ENCODE results near the gene PTGES3L.
A peak's percentile ranks its signal among the peaks of the same experiment; 100 is the strongest.

The PTGES3L gene

GRCh38 chr17:42964161-42964932 lies 15.5 kb downstream of the PTGES3L start, which contains the start of gene AARSD1:
Gene AARSD1, minus strand, starts transcription at chr17:42964454. Its CDS starts 14 bp downstream, at chr17:42964440.
- DNase-seq, result peak; percentile 96
- no peaks in the 10 kb centered on the region for H3K9me3 ChIP-seq (ENCODE audit: control insufficient read depth, low read length)
- H3K4me2 ChIP-seq (ENCODE audit: low read length, poor library complexity, severe bottlenecking), result peak within 1 kb of the TSS; percentile 94
- peak within 1 kb of the TSS; percentile 68 to 96 for H3K4me3 ChIP-seq (ENCODE audit: insufficient read depth in 1 of 2, low read depth in 1 of 2, low read length in 2 of 2)
- H2BK15ac ChIP-seq (ENCODE audit: low read depth, poor library complexity, severe bottlenecking), result no peak within 1 kb of the TSS
- H3K79me1 ChIP-seq (replicated peaks; ENCODE audit: low read length, poor library complexity, severe bottlenecking), result peaks cover 12% of the 10 kb centered on the region
- H3K36me3 ChIP-seq (ENCODE audit: control insufficient read depth in 1 of 2, insufficient read depth in 2 of 2, low read depth in 1 of 2, low read length in 2 of 2), result peaks cover 25 to 31% of the 10 kb centered on the region in 2 experiments
- H2AFZ ChIP-seq (ENCODE audit: low read depth, low read length), result peak within 1 kb of the TSS; percentile 94
- H3K4ac ChIP-seq (ENCODE audit: low read depth in 1 of 2, low read length in 2 of 2), result peak within 1 kb of the TSS; percentile 39 to 95
- peak within 1 kb of the TSS in 1 of 2 experiments; percentile 99 for H3K14ac ChIP-seq (ENCODE audit: low read length in 2 of 2)
- H3K23ac ChIP-seq (ENCODE audit: low read length in 2 of 2), result peak within 1 kb of the TSS in 1 of 2 experiments; percentile 46
- no peak within 1 kb of the TSS for H2AK5ac ChIP-seq (ENCODE audit: low read length, severe bottlenecking)
- WGBS, result 5% methylated on average over 43 of the region's 43 CpGs
- peak within 1 kb of the TSS; percentile 96 for H3K9ac ChIP-seq (ENCODE audit: low read length)
- peaks cover 8% of the 10 kb centered on the region for H3K4me1 ChIP-seq (ENCODE audit: control insufficient read depth, insufficient read depth, low read depth, low read length)
- peak within 1 kb of the TSS; percentile 77 for H4K91ac ChIP-seq (ENCODE audit: low read length)
- peak within 1 kb of the TSS; percentile 93 for H4K8ac ChIP-seq (ENCODE audit: low read length)
- H2BK5ac ChIP-seq (ENCODE audit: low read depth, low read length, poor library complexity, severe bottlenecking), result no peak within 1 kb of the TSS
- H3K18ac ChIP-seq (ENCODE audit: low read depth in 1 of 2, low read length in 2 of 2), result peak within 1 kb of the TSS; percentile 92 to 98
- peak within 1 kb of the TSS in 1 of 2 experiments; percentile 10 for H2BK12ac ChIP-seq (ENCODE audit: low read length in 2 of 2)
- H2BK120ac ChIP-seq (ENCODE audit: low read depth, low read length), result no peak within 1 kb of the TSS
- peak within 1 kb of the TSS; percentile 84 for H3K27ac ChIP-seq (ENCODE audit: low read length, poor library complexity, severe bottlenecking)
- no peaks in the 10 kb centered on the region for H3K27me3 ChIP-seq (ENCODE audit: control insufficient read depth in 1 of 2, insufficient read depth in 1 of 2, low read length in 2 of 2)

- Histone ChIP-seq H4K8ac (ENCODE audit: low read length) (no peak overlapping the region), H2BK12ac (ENCODE audit: low read length in 2 of 2) (no peak overlapping the region)
- WGBS, result 83% methylated on average over 1 of the region's 1 CpG
These were observed 26.2 kb downstream of the PTGES3L start for GRCh38 chr17:42953669-42954068.

GRCh38 chr17:42950044-42950783 lies 29.7 kb downstream of the PTGES3L start:
- H3K27ac ChIP-seq (ENCODE audit: low read length, poor library complexity, severe bottlenecking), result no peak overlapping the region
- H4K8ac ChIP-seq (ENCODE audit: low read length), result no peak overlapping the region
- no peak overlapping the region for H2BK15ac ChIP-seq (ENCODE audit: low read depth, poor library complexity, severe bottlenecking)
- H3K14ac ChIP-seq (ENCODE audit: low read length in 2 of 2), result no peak overlapping the region
- no peak overlapping the region for H3K23ac ChIP-seq (ENCODE audit: low read length in 2 of 2)
- no peak overlapping the region for H3K4ac ChIP-seq (ENCODE audit: low read depth in 1 of 2, low read length in 2 of 2)
- no peak overlapping the region for H3K18ac ChIP-seq (ENCODE audit: low read depth in 1 of 2, low read length in 2 of 2)
- no peak overlapping the region for H3K9ac ChIP-seq (ENCODE audit: low read length)
- H3K9me3 ChIP-seq (ENCODE audit: control insufficient read depth, low read length), result no peaks in the 10 kb centered on the region
- no peak overlapping the region for H3K4me2 ChIP-seq (ENCODE audit: low read length, poor library complexity, severe bottlenecking)
- no peak overlapping the region for H2AK5ac ChIP-seq (ENCODE audit: low read length, severe bottlenecking)
- H2BK5ac ChIP-seq (ENCODE audit: low read depth, low read length, poor library complexity, severe bottlenecking), result no peak overlapping the region
- peaks cover 53 to 62% of the 10 kb centered on the region in 2 experiments for H3K36me3 ChIP-seq (ENCODE audit: control insufficient read depth in 1 of 2, insufficient read depth in 2 of 2, low read depth in 1 of 2, low read length in 2 of 2)
- H2BK12ac ChIP-seq (ENCODE audit: low read length in 2 of 2), result no peak overlapping the region
- WGBS, result 86% methylated on average over 11 of the region's 13 CpGs
- no peaks in the 10 kb centered on the region for H3K27me3 ChIP-seq (ENCODE audit: control insufficient read depth in 1 of 2, insufficient read depth in 1 of 2, low read length in 2 of 2)
- no peak overlapping the region for H3K4me3 ChIP-seq (ENCODE audit: insufficient read depth in 1 of 2, low read depth in 1 of 2, low read length in 2 of 2)
- H3K79me1 ChIP-seq (replicated peaks; ENCODE audit: low read length, poor library complexity, severe bottlenecking), result no peaks in the 10 kb centered on the region
- H2AFZ ChIP-seq (ENCODE audit: low read depth, low read length), result no peak overlapping the region
- H3K4me1 ChIP-seq (ENCODE audit: control insufficient read depth, insufficient read depth, low read depth, low read length), result no peaks in the 10 kb centered on the region
- no peak overlapping the region for H4K91ac ChIP-seq (ENCODE audit: low read length)
- H2BK120ac ChIP-seq (ENCODE audit: low read depth, low read length), result no peak overlapping the region
- DNase-seq, result peak; percentile 85

More at GRCh38 chr17:42953669-42954068, 26.2 kb downstream of the PTGES3L start:
- H3K9me3 ChIP-seq (ENCODE audit: control insufficient read depth, low read length), result no peaks in the 10 kb centered on the region
- no peak overlapping the region for H3K23ac ChIP-seq (ENCODE audit: low read length in 2 of 2)
- no peak overlapping the region for H3K4ac ChIP-seq (ENCODE audit: low read depth in 1 of 2, low read length in 2 of 2)
- no peak overlapping the region for H3K14ac ChIP-seq (ENCODE audit: low read length in 2 of 2)
- H3K27me3 ChIP-seq (ENCODE audit: control insufficient read depth in 1 of 2, insufficient read depth in 1 of 2, low read length in 2 of 2), result no peaks in the 10 kb centered on the region
- peaks cover 5% of the 10 kb centered on the region for H3K79me1 ChIP-seq (replicated peaks; ENCODE audit: low read length, poor library complexity, severe bottlenecking)
- H2AFZ ChIP-seq (ENCODE audit: low read depth, low read length), result no peak overlapping the region
- no peak overlapping the region for H2BK5ac ChIP-seq (ENCODE audit: low read depth, low read length, poor library complexity, severe bottlenecking)
- H3K36me3 ChIP-seq (ENCODE audit: control insufficient read depth in 1 of 2, insufficient read depth in 2 of 2, low read depth in 1 of 2, low read length in 2 of 2), result peaks cover 71 to 81% of the 10 kb centered on the region in 2 experiments
- H3K4me3 ChIP-seq (ENCODE audit: insufficient read depth in 1 of 2, low read depth in 1 of 2, low read length in 2 of 2), result no peak overlapping the region
- H3K9ac ChIP-seq (ENCODE audit: low read length), result no peak overlapping the region
- no peak overlapping the region for H2BK15ac ChIP-seq (ENCODE audit: low read depth, poor library complexity, severe bottlenecking)
- H3K4me1 ChIP-seq (ENCODE audit: control insufficient read depth, insufficient read depth, low read depth, low read length), result no peaks in the 10 kb centered on the region
- no peak overlapping the region for H2AK5ac ChIP-seq (ENCODE audit: low read length, severe bottlenecking)
- H3K27ac ChIP-seq (ENCODE audit: low read length, poor library complexity, severe bottlenecking), result no peak overlapping the region
- no peak overlapping the region for H2BK120ac ChIP-seq (ENCODE audit: low read depth, low read length)
- no peak overlapping the region for H3K4me2 ChIP-seq (ENCODE audit: low read length, poor library complexity, severe bottlenecking)
- peak overlapping the region; percentile 56 for H4K91ac ChIP-seq (ENCODE audit: low read length)
- DNase-seq, result no peak
- H3K18ac ChIP-seq (ENCODE audit: low read depth in 1 of 2, low read length in 2 of 2), result no peak overlapping the region

GRCh38 chr17:42946812-42947211 lies 33.1 kb downstream of the PTGES3L start:
- no peak overlapping the region for H2BK15ac ChIP-seq (ENCODE audit: low read depth, poor library complexity, severe bottlenecking)
- H3K9ac ChIP-seq (ENCODE audit: low read length), result no peak overlapping the region
- no peak overlapping the region for H2AFZ ChIP-seq (ENCODE audit: low read depth, low read length)
- no peak overlapping the region for H2BK120ac ChIP-seq (ENCODE audit: low read depth, low read length)
- no peak overlapping the region for H2BK5ac ChIP-seq (ENCODE audit: low read depth, low read length, poor library complexity, severe bottlenecking)
- no peak overlapping the region for H3K4ac ChIP-seq (ENCODE audit: low read depth in 1 of 2, low read length in 2 of 2)
- no peak overlapping the region for H3K23ac ChIP-seq (ENCODE audit: low read length in 2 of 2)
- H3K27ac ChIP-seq (ENCODE audit: low read length, poor library complexity, severe bottlenecking), result no peak overlapping the region
- no peak overlapping the region for H2BK12ac ChIP-seq (ENCODE audit: low read length in 2 of 2)
- WGBS, result no CpG with 5 or more reads among the region's 1 CpG
- no peak overlapping the region for H3K4me3 ChIP-seq (ENCODE audit: insufficient read depth in 1 of 2, low read depth in 1 of 2, low read length in 2 of 2)
- H4K8ac ChIP-seq (ENCODE audit: low read length), result no peak overlapping the region
- H3K36me3 ChIP-seq (ENCODE audit: control insufficient read depth in 1 of 2, insufficient read depth in 2 of 2, low read depth in 1 of 2, low read length in 2 of 2), result peaks cover 24 to 32% of the 10 kb centered on the region in 2 experiments
- no peak overlapping the region for H2AK5ac ChIP-seq (ENCODE audit: low read length, severe bottlenecking)
- no peak overlapping the region for H3K4me2 ChIP-seq (ENCODE audit: low read length, poor library complexity, severe bottlenecking)
- DNase-seq, result no peak
- no peaks in the 10 kb centered on the region for H3K4me1 ChIP-seq (ENCODE audit: control insufficient read depth, insufficient read depth, low read depth, low read length)
- H3K27me3 ChIP-seq (ENCODE audit: control insufficient read depth in 1 of 2, insufficient read depth in 1 of 2, low read length in 2 of 2), result no peaks in the 10 kb centered on the region
- H3K14ac ChIP-seq (ENCODE audit: low read length in 2 of 2), result no peak overlapping the region
- no peak overlapping the region for H3K18ac ChIP-seq (ENCODE audit: low read depth in 1 of 2, low read length in 2 of 2)
- H3K79me1 ChIP-seq (replicated peaks; ENCODE audit: low read length, poor library complexity, severe bottlenecking), result no peaks in the 10 kb centered on the region
- H4K91ac ChIP-seq (ENCODE audit: low read length), result no peak overlapping the region
- no peaks in the 10 kb centered on the region for H3K9me3 ChIP-seq (ENCODE audit: control insufficient read depth, low read length)
